Activated CD4-positive, alpha-beta T cell treated with anti-CD3 and anti-CD28 coated beads for 24 hours (primary cell): ENCODE data around the gene TTC13.

Source experiments
- DNase-seq, 2 donors: peaks; one replicate each; pipeline ENCODE4 v3.0.0-alpha.2; 2020; ENCODE audit warnings: low read depth in 2 of 2

The TTC13 gene

GRCh38 chr1:230950404-230950803 lies 28.3 kb downstream of the TTC13 start:
- no peak for DNase-seq

- no peak for DNase-seq
These were observed 29.8 kb downstream of the TTC13 start for GRCh38 chr1:230948903-230949302.

- DNase-seq, result no peak
These were observed 30.4 kb downstream of the TTC13 start for GRCh38 chr1:230948301-230948700.

- no peak for DNase-seq
These were observed 35.5 kb downstream of the TTC13 start for GRCh38 chr1:230943048-230943593.

- no peak for DNase-seq
These were observed 37.8 kb downstream of the TTC13 start for GRCh38 chr1:230940848-230941247.

- DNase-seq, result no peak
These were observed 38.7 kb downstream of the TTC13 start for GRCh38 chr1:230939806-230940489.

- DNase-seq, result no peak
These were observed 39.7 kb downstream of the TTC13 start for GRCh38 chr1:230938924-230939368.

- no peak for DNase-seq
These were observed 41.3 kb downstream of the TTC13 start for GRCh38 chr1:230937371-230937770.

- DNase-seq, result no peak
These were observed 42.2 kb downstream of the TTC13 start for GRCh38 chr1:230936475-230936874.

GRCh38 chr1:230935852-230936251 lies 42.8 kb downstream of the TTC13 start:
- DNase-seq, result no peak

- DNase-seq, result no peak
These were observed 47.7 kb downstream of the TTC13 start for GRCh38 chr1:230930986-230931385.

- DNase-seq, result no peak
These were observed 52.5 kb downstream of the TTC13 start for GRCh38 chr1:230926182-230926581.

- no peak for DNase-seq
These were observed 53.1 kb downstream of the TTC13 start for GRCh38 chr1:230925608-230926007.

- no peak for DNase-seq
These were observed 55.5 kb downstream of the TTC13 start for GRCh38 chr1:230923176-230923575.

- no peak for DNase-seq
These were observed 56.0 kb downstream of the TTC13 start for GRCh38 chr1:230922620-230923019.

GRCh38 chr1:230919207-230919606 lies 59.5 kb downstream of the TTC13 start:
- DNase-seq, result no peak

GRCh38 chr1:230917284-230918135 lies 61.2 kb downstream of the TTC13 start:
- peak; percentile 57 to 67 for DNase-seq

GRCh38 chr1:230916587-230917283 lies 61.9 kb downstream of the TTC13 start:
- DNase-seq, result no peak

- DNase-seq, result no peak
These were observed 63.6 kb downstream of the TTC13 start for GRCh38 chr1:230915078-230915477.

- no peak for DNase-seq
These were observed 65.2 kb downstream of the TTC13 start for GRCh38 chr1:230913496-230913895.

GRCh38 chr1:230910755-230911117 lies 67.9 kb downstream of the TTC13 start:
- no peak for DNase-seq
